Upper lobe of left lung (tissue), 6 donors: ENCODE measurements around the gene FAM161A. TPM values are rescaled to one million over a fixed set of nuclear protein-coding genes. Genes with fewer than 3 reads are reported as not detected.
"Not testable (repeated sequence)": the region's sequence is repeated elsewhere in the genome, so short reads cannot be mapped to it uniquely, and the experiment has no call there.

ENCODE experiments used
- ATAC-seq, 2 donors: fragments of 200-7000 bp; cut with Tn5 transposase; one replicate each; pipeline ENCODE4 v1.9.1; 2022; ENCODE audit warnings: mild to moderate bottlenecking in 2 of 2, moderate library complexity in 2 of 2; ENCODE audit not compliant: low FRiP score in 2 of 2
- DNase-seq, 2 donors: peaks; one replicate each; pipeline ENCODE4 v3.0.0-alpha.2; 2019 to 2020
- H3K27ac ChIP-seq, 4 donors: fragments of 200-600 bp; sonication (generic); one replicate each; pipeline ENCODE4 v1.5.1; 2016 to 2019
- H3K27me3 ChIP-seq, 4 donors: fragments of 200-600 bp; sonication (generic); one replicate each; pipeline ENCODE4 v1.5.1; 2017 to 2019
- H3K36me3 ChIP-seq, 4 donors: fragments of 200-600 bp; sonication (generic); one replicate each; pipeline ENCODE4 v1.5.1; 2016 to 2019
- H3K4me1 ChIP-seq, 4 donors: fragments of 200-600 bp; sonication (generic); one replicate each; pipeline ENCODE4 v1.5.1; 2018 to 2019
- H3K4me3 ChIP-seq, 4 donors: fragments of 200-600 bp; sonication (generic); one replicate each; pipeline ENCODE4 v1.5.1; 2017 to 2019; ENCODE audit warnings: mild to moderate bottlenecking in 2 of 4, moderate library complexity in 1 of 4
- H3K9me3 ChIP-seq, 4 donors: fragments of 200-600 bp; sonication (generic); one replicate each; pipeline ENCODE4 v1.5.1; 2018 to 2019
- CTCF ChIP-seq, 6 experiments: fragments of 450-650 bp in 4 of 6; fragments of 200-600 bp in 2 of 6; sonication (generic) in 2 of 6; IDR thresholded peaks; one replicate each; pipeline ENCODE4 v1.5.1; 2016 to 2019; ENCODE audit warnings: antibody characterized with exemption in 6 of 6
- EP300 ChIP-seq, 4 donors: sonication (generic); formaldehyde crosslinking; IDR thresholded peaks; one replicate each; pipeline ENCODE4 v1.5.1; 2017; ENCODE audit warnings: antibody characterized with exemption in 4 of 4, control low read depth in 2 of 4
- POLR2A ChIP-seq, 4 donors: fragments of 450-650 bp; IDR thresholded peaks; one replicate each; pipeline ENCODE4 v1.5.1; 2016 to 2017; ENCODE audit warnings: antibody characterized with exemption in 4 of 4, mild to moderate bottlenecking in 2 of 4
- POLR2AphosphoS5 ChIP-seq, 2 donors: sonication (generic); formaldehyde crosslinking; IDR thresholded peaks; one replicate each; pipeline ENCODE4 v1.5.1; 2017; ENCODE audit warnings: antibody characterized with exemption in 2 of 2
- WGBS, 2 donors: methylation state at CpG; one replicate each; pipeline ENCODE4 v1.1.5; 2017 to 2018; 5-methylcytosine and 5-hydroxymethylcytosine counted together
- total RNA-seq, 6 donors: library from RNA; depleted of rRNA in 4 of 6; stranded (reverse); fragments of >200 nt in 4 of 6; gene quantifications; one replicate each; pipeline versions ENCODE4 v1.1.0 to v1.2.1, GENCODE V29; 2016 to 2021
- donor health status: DM: no; HTN: no; CAD: no; lungs with moderate emphysema.
- donor health status: DM: no; HTN: yes; CAD: no; lungs with severe emphysema.

The FAM161A gene
- total RNA-seq, 6 donors from 2014 or later: 1.7 to 7.2 (median 2.7) TPM

DNA sequence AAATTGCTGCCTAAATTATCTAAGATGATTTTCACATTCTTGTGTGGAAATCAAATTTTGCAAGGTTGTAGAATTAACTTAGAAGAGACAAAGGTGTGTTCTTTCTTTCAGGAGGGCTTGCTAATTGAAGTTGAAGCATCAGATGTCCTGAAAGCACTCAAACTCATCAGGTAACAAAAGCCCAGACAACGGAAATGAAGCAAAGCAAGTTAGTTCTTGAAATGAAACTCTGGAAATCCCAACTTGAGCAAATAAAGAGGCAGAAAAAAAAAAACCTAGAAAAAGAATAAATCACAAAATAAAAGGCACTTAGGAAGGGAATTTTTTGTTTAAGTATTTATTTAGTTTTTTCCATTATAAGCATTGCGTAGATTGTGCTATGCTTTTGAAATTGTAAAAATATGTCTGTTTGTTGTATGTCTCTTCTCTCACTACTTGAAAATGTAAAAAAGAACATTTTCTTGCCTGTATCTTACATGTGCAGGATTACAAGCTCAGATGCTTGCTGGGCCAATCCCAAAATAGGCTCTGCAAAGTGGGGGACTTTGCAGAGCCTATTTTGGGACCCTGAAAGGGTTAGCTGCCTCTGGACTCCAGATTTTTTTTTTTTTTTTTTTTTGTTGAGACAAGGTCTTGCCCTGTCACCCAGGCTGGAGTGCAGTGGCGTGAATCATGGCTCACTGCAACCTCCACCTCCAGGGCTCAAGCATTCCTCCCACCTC is 46.7 kb downstream of the FAM161A start:
- Histone ChIP-seq H3K9me3 (no peaks in the 10 kb centered on the region), H3K27ac (no peak overlapping the region), H3K4me3 (no peak overlapping the region), H3K36me3 (no peaks in the 10 kb centered on the region), H3K27me3 (no peaks in the 10 kb centered on the region), H3K4me1 (no peaks in the 10 kb centered on the region)
- ATAC-seq: no peak
- 86 to 87% methylated on average over 3 of the region's 3 CpGs for WGBS, 2 donors
- no peak for DNase-seq
- TF ChIP-seq POLR2A (IDR thresholded peaks at IDR 0.05) (no peak), CTCF (IDR thresholded peaks at IDR 0.05) (no peak), POLR2AphosphoS5 (IDR thresholded peaks at IDR 0.05) (no peak), EP300 (IDR thresholded peaks at IDR 0.05) (no peak)

GRCh38 chr2:61802548-61802947 is 51.3 kb downstream of the FAM161A start:
- H3K36me3 ChIP-seq: no peaks in the 10 kb centered on the region
- no peak overlapping the region for H3K27ac ChIP-seq
- no peaks in the 10 kb centered on the region for H3K9me3 ChIP-seq
- H3K4me3 ChIP-seq: no peak overlapping the region
- no peak for TF ChIP-seq EP300 (IDR thresholded peaks at IDR 0.05)
- TF ChIP-seq POLR2AphosphoS5 (IDR thresholded peaks at IDR 0.05): no peak
- TF ChIP-seq CTCF (IDR thresholded peaks at IDR 0.05): no peak
- TF ChIP-seq POLR2A (IDR thresholded peaks at IDR 0.05): no peak
- DNase-seq (no peak), ATAC-seq (no peak)
- WGBS, 2 donors: 78 to 88% methylated on average over 4 of the region's 4 CpGs
- no peaks in the 10 kb centered on the region for H3K4me1 ChIP-seq
- no peaks in the 10 kb centered on the region for H3K27me3 ChIP-seq

DNA sequence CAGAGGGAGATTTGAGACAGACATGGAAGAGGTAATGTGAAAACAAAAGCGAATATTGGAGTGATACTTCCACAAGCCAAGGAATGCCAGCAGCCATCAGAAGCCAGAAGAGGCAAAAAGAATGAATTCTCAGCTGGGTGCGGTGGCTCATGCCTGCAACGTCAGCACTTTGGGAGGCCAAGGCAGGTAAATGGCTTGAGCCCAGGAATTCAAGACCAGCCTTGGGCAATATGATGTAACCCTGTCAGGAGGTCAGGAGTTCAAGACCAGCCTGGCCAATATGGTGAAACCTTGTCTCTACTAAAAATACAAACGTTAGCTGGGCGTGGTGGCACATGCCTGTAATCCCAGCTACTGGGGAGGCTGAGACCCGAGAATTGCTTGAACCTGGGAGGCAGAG is 54.8 kb downstream of the FAM161A start:
- 89% methylated on average over 6 of the region's 6 CpGs for WGBS, 2 donors

GRCh38 chr2:61797446-61797845 is 56.4 kb downstream of the FAM161A start:
- WGBS, 2 donors: 71 to 83% methylated on average over 4 of the region's 4 CpGs
- not testable (repeated sequence) for H3K36me3 ChIP-seq, ATAC-seq, H3K27ac ChIP-seq, H3K4me1 ChIP-seq, H3K9me3 ChIP-seq, DNase-seq, H3K27me3 ChIP-seq, H3K4me3 ChIP-seq

More for the DNA sequence above, 54.8 kb downstream of the FAM161A start:
- Histone ChIP-seq H3K27me3 (no peaks in the 10 kb centered on the region), H3K9me3 (no peaks in the 10 kb centered on the region), H3K4me3 (no peak overlapping the region), H3K36me3 (no peaks in the 10 kb centered on the region), H3K4me1 (no peaks in the 10 kb centered on the region), H3K27ac (no peak overlapping the region)
- DNase-seq: no peak
- no peak for ATAC-seq
- TF ChIP-seq POLR2AphosphoS5 (IDR thresholded peaks at IDR 0.05): no peak
- TF ChIP-seq EP300 (IDR thresholded peaks at IDR 0.05): no peak
- TF ChIP-seq CTCF (IDR thresholded peaks at IDR 0.05): no peak
- TF ChIP-seq POLR2A (IDR thresholded peaks at IDR 0.05): no peak

GRCh38 chr2:61795408-61795807 is 58.5 kb downstream of the FAM161A start:
- TF ChIP-seq EP300 (IDR thresholded peaks at IDR 0.05) (no peak), POLR2A (IDR thresholded peaks at IDR 0.05) (no peak), POLR2AphosphoS5 (IDR thresholded peaks at IDR 0.05) (no peak), CTCF (IDR thresholded peaks at IDR 0.05) (no peak)

More at GRCh38 chr2:61795408-61795807, 58.5 kb downstream of the FAM161A start:
- Histone ChIP-seq H3K36me3 (no peaks in the 10 kb centered on the region), H3K27me3 (no peaks in the 10 kb centered on the region), H3K9me3 (no peaks in the 10 kb centered on the region), H3K27ac (no peak overlapping the region), H3K4me3 (no peak overlapping the region), H3K4me1 (peaks cover 0 to 7% (median 6%) of the 10 kb centered on the region in 4 donors)
- DNase-seq (no peak), ATAC-seq (no peak)
- WGBS, 2 donors: 89 to 91% methylated on average over 2 of the region's 2 CpGs
